HCT116 (cell line): ENCODE data around the gene OBP2B. TPM values are rescaled to one million over a fixed set of nuclear protein-coding genes. Genes with fewer than 3 reads are reported as not detected.

ENCODE experiments used
- ATAC-seq: fragments of 200-7000 bp; cut with Tn5 transposase; 2 replicates; pipeline ENCODE4 v1.9.1; 2020; ENCODE audit warnings: mild to moderate bottlenecking, moderate library complexity
- BruUV-seq: library from RNA; stranded (reverse); fragments of 400-500 nt; replicated peaks from 2 replicates; lab custom pipeline; 2021; lab: Mats Ljungman, UMichigan
- CTCF ChIA-PET: fragments of 300-600 bp; sonication (Branson Sonifier 250); formaldehyde crosslinking; loops from one replicate; lab custom pipeline; 2021; ENCODE audit warnings: antibody characterized with exemption; lab: Charles Lee
- POLR2A ChIA-PET: fragments of 300-600, 350-600 bp; sonication (Branson Sonifier 250); formaldehyde crosslinking; loops from one replicate; lab custom pipeline; 2021; ENCODE audit warnings: antibody characterized with exemption; lab: Charles Lee
- RAD21 ChIA-PET, 2 experiments: fragments of 300-600 bp; sonication (Branson Sonifier 250); formaldehyde crosslinking; loops; one replicate each; lab custom pipeline; 2023; ENCODE audit warnings: low total read pairs in 2 of 2; ENCODE audit not compliant: uncharacterized antibody in 2 of 2, unreplicated experiment in 2 of 2, low non-redundant PET in 1 of 2; lab: Charles Lee
- DNase-seq: peaks from one replicate; pipeline ENCODE4 v3.0.0-alpha.2; 2010; ENCODE audit warnings: low read depth, low spot score
- H2AFZ ChIP-seq: fragments of 200-600 bp; shearing (Covaris generic), sonication (generic); 2 replicates; pipeline ENCODE4 v1.6.1; 2017; ENCODE audit warnings: low read depth, mixed run types, mixed read lengths, antibody characterized with exemption, low read length; ENCODE audit not compliant: poor library complexity, severe bottlenecking
- H3K27ac ChIP-seq: 2 replicates; pipeline ENCODE4 v1.5.1; 2012; ENCODE audit warnings: low read depth, low read length
- H3K27me3 ChIP-seq: fragments of 200-600 bp; sonication (generic); 2 replicates; pipeline ENCODE4 v1.6.1; 2016; ENCODE audit warnings: mixed run types, low read length, mixed read lengths; ENCODE audit not compliant: insufficient read depth
- H3K36me3 ChIP-seq, 2 experiments: fragments of 200-500 bp in 1 of 2; fragments of 200-600 bp in 1 of 2; sonication (Bioruptor generic) in 1 of 2; sonication (generic) in 1 of 2; 2 replicates each; pipeline versions ENCODE4 v1.5.1 to v1.6.1; 2014 to 2016; ENCODE audit warnings: low read length in 2 of 2, inconsistent platforms in 1 of 2, mixed read lengths in 1 of 2, mixed run types in 1 of 2; ENCODE audit not compliant: insufficient read depth in 2 of 2, control insufficient read depth in 1 of 2
- H3K4me1 ChIP-seq, 2 experiments: fragments of 200-600 bp in 1 of 2; sonication (generic) in 1 of 2; 2 replicates each; pipeline versions ENCODE4 v1.5.1 to v1.6.1; 2012 to 2017; ENCODE audit warnings: low read length in 2 of 2, inconsistent platforms in 1 of 2, mild to moderate bottlenecking in 1 of 2, mixed read lengths in 1 of 2, mixed run types in 1 of 2, moderate library complexity in 1 of 2; ENCODE audit not compliant: insufficient read depth in 2 of 2, control insufficient read depth in 1 of 2
- H3K4me2 ChIP-seq: fragments of 200-600 bp; sonication (generic); 2 replicates; pipeline ENCODE4 v1.6.1; 2017; ENCODE audit warnings: mixed run types, low read length, mixed read lengths
- H3K4me3 ChIP-seq, 2 experiments: fragments of 200-600 bp in 1 of 2; sonication (generic) in 1 of 2; replicated peaks in 1 of 2; 2 replicates each; pipeline ENCODE4 v1.5.1; 2011 to 2016; ENCODE audit warnings: low read length in 2 of 2, control low read depth in 1 of 2, low read depth in 1 of 2, mild to moderate bottlenecking in 1 of 2, mixed read lengths in 1 of 2, mixed run types in 1 of 2
- H3K79me2 ChIP-seq: fragments of 200-600 bp; sonication (generic); 2 replicates; pipeline ENCODE4 v1.6.1; 2017; ENCODE audit warnings: mild to moderate bottlenecking, mixed run types, low read length, moderate library complexity, mixed read lengths; ENCODE audit not compliant: insufficient read depth
- H3K9ac ChIP-seq: fragments of 200-600 bp; sonication (generic); 2 replicates; pipeline ENCODE4 v1.6.1; 2016; ENCODE audit warnings: low read length, mixed read lengths
- H3K9me2 ChIP-seq: fragments of 200-600 bp; sonication (generic), shearing (Covaris generic); 2 replicates; pipeline ENCODE4 v1.6.1; 2017; ENCODE audit warnings: mixed run types, mild to moderate bottlenecking, moderate library complexity; ENCODE audit not compliant: insufficient read depth
- H3K9me3 ChIP-seq, 2 experiments: fragments of 200-500 bp in 1 of 2; fragments of 200-600 bp in 1 of 2; sonication (Bioruptor generic) in 1 of 2; sonication (generic) in 1 of 2; 2 replicates each; pipeline ENCODE4 v1.6.1; 2014 to 2017; ENCODE audit warnings: low read length in 2 of 2, mixed read lengths in 2 of 2, inconsistent platforms in 1 of 2, low read depth in 1 of 2, mild to moderate bottlenecking in 1 of 2, mixed run types in 1 of 2, moderate library complexity in 1 of 2; ENCODE audit not compliant: control insufficient read depth in 1 of 2, insufficient read depth in 1 of 2
- H4K20me1 ChIP-seq: fragments of 200-600 bp; sonication (generic), shearing (Covaris generic); 2 replicates; pipeline ENCODE4 v1.6.1; 2017; ENCODE audit warnings: mixed run types, mild to moderate bottlenecking, moderate library complexity; ENCODE audit not compliant: insufficient read depth
- CBX3 ChIP-seq: IDR thresholded peaks from 2 replicates; pipeline ENCODE4 v1.6.1; 2012; ENCODE audit warnings: low read depth
- CEBPB ChIP-seq: IDR thresholded peaks from 2 replicates; pipeline ENCODE4 v1.6.1; 2012; ENCODE audit warnings: low read depth
- FOSL1 ChIP-seq: IDR thresholded peaks from 2 replicates; pipeline ENCODE4 v1.6.1; 2012; ENCODE audit warnings: low read depth
- POLR2A ChIP-seq: IDR thresholded peaks from 2 replicates; pipeline ENCODE4 v1.7.0; 2011; ENCODE audit warnings: borderline replicate concordance; ENCODE audit not compliant: insufficient read depth, insufficient read length; ENCODE audit errors: extremely low read depth
- RAD21 ChIP-seq: IDR thresholded peaks from 2 replicates; pipeline ENCODE4 v1.6.1; 2012; ENCODE audit warnings: low read depth, mild to moderate bottlenecking
- SP1 ChIP-seq: IDR thresholded peaks from 2 replicates; pipeline ENCODE4 v1.6.1; 2012; ENCODE audit warnings: low read depth
- SRF ChIP-seq: IDR thresholded peaks from 2 replicates; pipeline ENCODE4 v1.6.1; 2012; ENCODE audit warnings: low read depth
- YY1 ChIP-seq: IDR thresholded peaks from 2 replicates; pipeline ENCODE4 v1.6.1; 2011; ENCODE audit warnings: low read length, low read depth, moderate library complexity, mild to moderate bottlenecking; ENCODE audit not compliant: insufficient replicate concordance; ENCODE audit errors: extremely low read depth
- intact Hi-C: fragments of 100-400 bp; cut with micrococcal nuclease; formaldehyde crosslinking; loops from 2 replicates; pipeline ENCODE4 v1.10.0; 2022
- total RNA-seq: library from RNA; stranded (reverse); gene quantifications from one replicate; pipeline ENCODE4 v1.2.1, GENCODE V29; 2021; ENCODE audit not compliant: unreplicated experiment
- TF ChIP-seq, protein P1 (sequence below): IDR thresholded peaks from 2 replicates; pipeline ENCODE4 v1.6.1; 2011; ENCODE audit warnings: mild to moderate bottlenecking, low read length, moderate library complexity; ENCODE audit not compliant: insufficient replicate concordance; ENCODE audit errors: extremely low read depth

Gene OBP2B
- total RNA-seq, 1 experiment from 2014 or later: not detected

DNA sequence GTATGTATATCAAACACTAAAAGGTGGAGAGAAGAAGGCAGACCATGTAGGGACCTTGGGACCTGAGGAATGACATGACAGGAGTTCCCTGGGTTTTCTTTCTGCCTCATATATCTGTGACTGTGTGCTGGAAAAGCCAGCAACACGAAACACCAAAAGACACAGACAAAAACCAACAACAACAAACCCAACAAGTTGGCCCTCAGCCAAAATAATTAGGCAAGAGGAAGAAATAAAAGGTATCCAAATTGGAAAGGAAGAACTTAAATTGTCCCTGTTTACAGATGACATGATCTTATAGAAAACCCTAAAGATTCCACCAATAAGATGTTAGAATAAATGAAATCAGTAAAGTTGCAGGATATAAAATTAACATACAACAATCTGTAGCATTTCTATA is 44.2 kb upstream of the OBP2B start:
- DNase-seq: no peak
- POLR2A ChIA-PET: no interaction called here

More for the DNA sequence above, 44.2 kb upstream of the OBP2B start:
- RAD21 ChIA-PET: no interaction called here
- H3K9ac ChIP-seq: no peak overlapping the region
- no peaks in the 10 kb centered on the region for H4K20me1 ChIP-seq
- H2AFZ ChIP-seq: no peak overlapping the region
- H3K4me3 ChIP-seq: no peak overlapping the region
- no peaks in the 10 kb centered on the region for H3K36me3 ChIP-seq
- no peak for TF ChIP-seq YY1
- no peak for TF ChIP-seq RAD21
- TF ChIP-seq, protein P1, sequence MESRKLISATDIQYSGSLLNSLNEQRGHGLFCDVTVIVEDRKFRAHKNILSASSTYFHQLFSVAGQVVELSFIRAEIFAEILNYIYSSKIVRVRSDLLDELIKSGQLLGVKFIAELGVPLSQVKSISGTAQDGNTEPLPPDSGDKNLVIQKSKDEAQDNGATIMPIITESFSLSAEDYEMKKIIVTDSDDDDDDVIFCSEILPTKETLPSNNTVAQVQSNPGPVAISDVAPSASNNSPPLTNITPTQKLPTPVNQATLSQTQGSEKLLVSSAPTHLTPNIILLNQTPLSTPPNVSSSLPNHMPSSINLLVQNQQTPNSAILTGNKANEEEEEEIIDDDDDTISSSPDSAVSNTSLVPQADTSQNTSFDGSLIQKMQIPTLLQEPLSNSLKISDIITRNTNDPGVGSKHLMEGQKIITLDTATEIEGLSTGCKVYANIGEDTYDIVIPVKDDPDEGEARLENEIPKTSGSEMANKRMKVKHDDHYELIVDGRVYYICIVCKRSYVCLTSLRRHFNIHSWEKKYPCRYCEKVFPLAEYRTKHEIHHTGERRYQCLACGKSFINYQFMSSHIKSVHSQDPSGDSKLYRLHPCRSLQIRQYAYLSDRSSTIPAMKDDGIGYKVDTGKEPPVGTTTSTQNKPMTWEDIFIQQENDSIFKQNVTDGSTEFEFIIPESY: no peak
- TF ChIP-seq CBX3: no peak
- no peak for TF ChIP-seq POLR2A
- TF ChIP-seq FOSL1: no peak
- no peak for TF ChIP-seq SRF
- TF ChIP-seq SP1: no peak
- no peak for TF ChIP-seq CEBPB
- TF ChIP-seq, all 23 proteins: peak for 0
- CTCF ChIA-PET: interaction anchor here (1.3 kb wide), 1 partner anchor 14 kb away, joined by 5 read pairs; no protein-coding TSS in a partner anchor
- Histone ChIP-seq H3K79me2 (no peaks in the 10 kb centered on the region), H3K27ac (no peak overlapping the region), H3K4me2 (no peak overlapping the region; the same call in 1 of the 2 replicates), H3K4me1 (peaks cover 31 to 36% of the 10 kb centered on the region in 2 experiments), H3K9me2 (no peaks in the 10 kb centered on the region), H3K27me3 (no peaks in the 10 kb centered on the region), H3K9me3 (no peaks in the 10 kb centered on the region)
- ATAC-seq: no peak
- no TSS peak for BruUV-seq
- intact Hi-C loops: loop anchor here (5.0 kb wide), 1 partner anchor 74 kb away; no protein-coding TSS in a partner anchor
